Fibroblast of skin of left quadriceps (primary cell): ENCODE data around the gene CD8B.
"Not testable (repeated sequence)": the region's sequence is repeated elsewhere in the genome, so short reads cannot be mapped to it uniquely, and the experiment has no call there.

ENCODE experiments used
- DNase-seq, 2 experiments: peaks; one replicate each; pipeline ENCODE4 v3.0.0-alpha.2; 2013; ENCODE audit warnings: low read depth in 2 of 2

CD8B gene

DNA sequence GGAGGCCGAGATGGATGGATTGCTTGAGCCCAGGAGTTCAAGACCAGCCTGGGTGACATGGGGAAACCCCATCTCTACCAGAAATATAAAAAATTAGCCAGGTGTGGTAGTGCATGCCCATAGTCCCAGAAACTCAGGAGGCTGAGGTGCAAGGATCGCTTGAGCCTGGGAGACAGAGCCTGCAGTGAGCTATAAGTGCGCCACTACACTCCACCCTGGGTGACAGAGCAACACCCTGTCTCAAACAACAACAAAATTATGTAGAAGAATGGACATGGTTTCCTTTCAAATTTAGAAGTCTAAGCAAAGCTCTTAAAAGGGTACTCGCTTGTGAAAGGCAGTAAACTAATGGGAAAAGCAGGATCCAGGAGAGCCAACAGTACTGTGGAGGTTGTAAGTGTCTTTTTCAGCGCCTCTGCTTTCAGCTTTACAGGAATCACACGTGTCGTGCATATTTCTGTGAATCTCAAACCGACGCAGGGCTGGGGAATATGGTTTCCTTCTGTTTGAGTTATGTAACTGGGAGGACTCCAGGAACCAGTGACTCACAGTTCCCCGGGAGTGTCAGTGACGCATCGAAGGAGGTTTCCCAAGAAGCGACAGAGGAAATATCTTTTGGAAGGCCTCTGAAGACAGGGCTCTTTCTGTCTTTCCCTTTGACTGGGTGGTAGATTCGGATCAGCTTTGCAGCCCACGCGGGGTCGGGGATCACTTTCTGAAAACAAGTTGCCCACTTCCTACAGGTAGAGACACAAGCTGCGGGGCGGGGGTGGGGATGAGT lies 24.6 kb downstream of the CD8B start:
- peak; percentile 76 to 77 for DNase-seq

DNA sequence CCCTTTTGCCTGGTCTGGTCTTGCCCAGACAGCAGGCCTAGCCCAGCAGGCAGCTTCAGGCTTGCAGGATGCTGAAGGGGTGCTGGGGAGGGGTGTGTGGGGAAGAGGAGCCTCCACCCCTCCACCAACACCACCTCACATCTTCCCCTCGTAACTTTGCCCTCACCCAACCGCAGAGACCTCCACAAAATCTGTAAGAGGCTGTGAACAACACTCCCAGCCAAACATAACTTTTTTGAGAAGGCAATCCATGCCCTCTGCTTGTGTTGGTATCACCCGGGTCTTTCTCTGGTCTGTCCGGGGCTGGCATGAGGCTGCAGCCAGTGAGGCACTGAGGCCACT lies 26.2 kb downstream of the CD8B start:
- not testable (repeated sequence) for DNase-seq

DNA sequence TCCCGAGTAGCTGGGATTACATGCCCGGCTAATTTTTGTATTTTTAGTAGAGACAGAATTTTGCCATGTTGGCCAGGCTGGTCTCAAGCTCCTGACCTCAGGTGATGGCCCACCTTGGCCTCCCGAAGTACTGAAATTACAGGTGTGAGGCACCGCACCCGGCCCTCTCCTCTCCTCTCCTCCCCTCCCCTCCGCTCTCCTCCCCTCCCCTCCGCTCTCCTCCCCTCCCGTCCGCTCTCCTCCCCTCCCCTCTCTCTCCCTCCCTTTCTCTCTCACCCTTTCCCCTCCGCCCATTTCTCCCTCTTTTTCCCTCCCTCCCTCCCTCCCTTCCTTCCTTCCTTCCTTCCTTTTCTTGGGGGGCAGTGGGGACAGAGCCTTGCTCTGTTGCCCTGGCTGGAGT lies 28.4 kb downstream of the CD8B start:
- no peak for DNase-seq

DNA sequence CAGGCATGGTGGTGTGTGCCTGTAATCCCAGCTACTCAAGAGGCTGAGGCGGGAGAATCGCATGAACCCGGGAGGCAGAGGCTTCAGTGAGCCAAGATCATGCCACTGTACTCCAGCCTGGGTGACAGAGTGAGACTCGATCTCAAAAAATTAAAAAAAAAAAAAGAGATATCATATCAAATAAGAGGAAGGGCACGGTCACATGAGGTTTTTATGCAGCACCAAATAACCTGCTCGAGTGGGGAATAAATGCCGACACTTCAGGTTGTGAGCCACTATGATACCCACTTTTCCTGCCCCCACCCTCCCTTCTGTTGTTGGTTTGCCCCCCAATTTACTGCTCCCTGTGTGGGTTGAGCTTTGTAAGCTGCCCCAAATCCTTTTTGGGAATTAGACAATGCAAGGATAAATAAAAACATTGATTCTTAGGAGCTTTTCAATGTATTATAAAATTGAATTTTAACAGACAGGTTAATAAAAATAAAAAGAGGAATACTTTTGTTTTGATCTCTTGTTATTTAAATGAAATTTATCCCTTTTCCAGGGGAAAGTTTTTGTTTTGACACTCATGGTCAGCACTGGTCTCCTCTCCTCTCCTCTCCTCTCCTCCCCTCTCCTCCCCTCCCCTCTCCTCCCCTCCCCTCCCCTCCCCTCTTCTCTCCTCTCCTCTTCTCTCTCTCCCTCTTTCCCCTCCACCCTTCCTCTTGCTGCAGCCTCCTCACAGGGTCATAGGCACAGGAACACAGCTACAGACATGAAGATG lies 29.2 kb downstream of the CD8B start:
- no peak for DNase-seq

DNA sequence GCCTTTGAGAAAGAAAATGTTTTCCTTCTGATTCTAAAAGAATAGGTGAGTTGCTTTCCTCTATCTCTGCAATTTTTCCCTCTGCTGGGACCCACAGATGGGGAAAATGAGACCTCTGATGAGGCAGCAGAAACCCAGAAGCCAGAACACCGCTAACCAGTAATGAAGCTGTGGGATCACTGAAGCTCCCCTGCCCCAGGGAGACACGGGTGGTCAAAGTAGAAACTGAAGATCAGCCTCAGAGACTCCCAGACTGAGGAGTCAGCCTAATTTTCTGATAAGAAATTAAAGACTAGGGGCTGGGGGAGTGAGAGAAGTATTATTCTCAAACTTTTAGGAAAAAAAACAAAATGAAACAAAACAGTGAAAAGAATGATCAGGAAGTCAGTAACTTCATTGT lies 30.1 kb downstream of the CD8B start:
- no peak for DNase-seq

DNA sequence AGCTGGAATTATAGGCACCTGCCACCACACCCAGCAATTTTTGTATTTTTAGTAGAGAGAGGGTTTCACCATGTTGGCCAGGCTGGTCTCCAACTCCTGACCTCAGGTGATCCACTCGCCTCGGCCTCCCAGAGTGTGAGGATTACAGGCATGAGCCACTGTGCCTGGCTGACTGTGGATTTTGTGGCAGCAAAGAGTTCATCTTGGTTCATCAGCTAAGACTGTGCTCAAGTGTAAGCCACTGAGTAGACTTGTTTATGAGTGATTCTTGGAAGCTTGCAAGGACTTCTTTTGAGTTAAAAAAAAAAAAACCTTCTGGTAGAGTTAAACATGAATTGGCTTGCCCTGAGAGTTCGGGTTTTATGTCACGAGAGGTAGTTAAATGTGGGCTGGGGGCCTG lies 34.7 kb downstream of the CD8B start:
- DNase-seq, result no peak

DNA sequence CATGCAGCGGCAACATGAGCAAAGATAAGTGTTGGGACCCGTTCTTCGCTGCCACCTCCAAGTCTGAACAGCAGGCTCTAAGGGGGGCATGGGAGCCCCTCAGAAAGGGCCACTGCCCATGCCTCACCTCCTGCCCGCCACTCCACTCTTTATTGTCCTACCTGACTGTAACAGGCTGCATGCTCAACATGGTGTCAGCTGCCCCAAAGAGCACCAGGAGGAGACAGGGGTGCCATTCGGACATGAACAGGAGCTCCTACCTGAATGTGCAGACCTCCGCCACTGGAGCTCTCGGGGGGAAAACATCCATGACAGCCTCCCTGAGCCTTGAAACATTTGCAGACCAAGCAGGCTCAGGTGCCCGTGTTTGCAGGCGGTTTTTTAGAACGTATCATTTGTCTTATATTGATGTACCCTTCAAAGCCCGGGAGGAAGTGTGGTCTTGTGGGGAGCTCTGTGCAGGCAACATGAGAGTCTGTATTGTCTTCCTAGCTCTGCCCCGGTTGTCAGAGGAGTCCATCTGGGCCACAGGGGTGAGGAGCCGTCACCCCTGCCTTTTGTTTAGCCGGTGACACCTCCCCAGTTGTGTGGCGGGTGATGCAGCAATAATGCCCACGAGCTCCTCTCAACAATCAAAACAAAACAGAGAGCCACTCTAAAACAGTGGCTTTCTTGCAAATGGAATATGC lies 35.8 kb downstream of the CD8B start:
- no peak for DNase-seq

DNA sequence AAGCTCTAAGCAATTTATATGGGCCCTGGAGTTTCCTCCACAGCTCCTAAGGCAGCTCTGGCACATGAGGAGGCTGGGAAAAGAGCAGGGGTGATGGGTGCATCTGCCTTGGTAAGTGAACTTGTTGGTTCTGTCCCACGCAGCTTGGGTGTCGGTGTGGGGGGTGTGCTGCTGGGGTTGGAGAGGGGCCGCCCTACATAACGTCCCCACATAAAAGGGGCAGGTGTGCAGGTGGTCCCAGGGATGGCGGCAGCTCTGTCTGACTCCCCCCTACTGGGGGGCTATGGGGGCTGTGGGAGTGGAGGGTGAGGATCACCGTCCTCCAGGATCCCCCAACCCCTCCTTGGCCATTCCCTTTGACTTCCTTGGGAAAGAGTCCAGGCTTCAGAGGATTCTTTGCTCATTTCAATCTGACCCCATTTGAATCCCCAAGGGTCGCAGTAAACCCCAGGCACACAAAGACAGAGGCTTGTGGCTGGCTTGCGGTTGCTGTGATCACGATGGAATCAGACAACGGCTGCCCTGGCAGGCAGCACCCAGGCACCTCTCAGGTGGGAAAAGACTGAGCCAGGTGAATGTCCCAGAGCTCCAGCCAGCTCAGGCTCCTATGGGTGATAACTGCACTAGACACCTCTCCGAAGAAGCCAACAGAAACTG lies 36.5 kb downstream of the CD8B start:
- no peak for DNase-seq

DNA sequence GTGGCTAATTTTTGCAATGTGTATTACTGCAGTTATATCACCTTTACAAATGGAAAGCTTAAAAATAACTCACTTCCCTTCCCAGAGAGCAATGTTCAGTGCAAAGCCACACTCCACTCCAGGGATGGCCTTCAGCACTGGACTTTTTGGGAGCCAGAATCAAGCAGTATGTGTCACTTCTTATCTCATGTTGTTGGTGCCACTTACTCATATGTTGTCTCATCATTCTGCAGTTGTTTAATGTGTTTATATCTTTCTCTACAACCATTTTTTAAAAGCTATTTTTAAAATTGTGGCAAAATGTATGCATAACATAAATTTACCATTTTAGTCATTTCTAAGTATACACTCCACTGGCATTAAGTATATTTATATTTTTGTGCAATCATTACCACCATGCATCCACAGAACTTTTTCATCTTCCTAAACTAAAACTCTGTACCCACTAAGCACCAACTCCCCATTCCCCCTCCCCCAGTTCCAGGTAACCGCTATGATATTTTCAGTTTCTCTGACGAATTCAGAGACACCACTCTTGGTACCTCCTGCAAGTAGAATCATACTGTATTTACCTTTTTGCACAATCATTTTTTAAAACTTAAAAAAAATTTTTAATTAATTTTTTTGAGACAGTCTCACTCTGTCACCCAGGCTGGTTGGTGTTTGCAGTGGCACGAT lies 38.9 kb downstream of the CD8B start:
- no peak for DNase-seq

DNA sequence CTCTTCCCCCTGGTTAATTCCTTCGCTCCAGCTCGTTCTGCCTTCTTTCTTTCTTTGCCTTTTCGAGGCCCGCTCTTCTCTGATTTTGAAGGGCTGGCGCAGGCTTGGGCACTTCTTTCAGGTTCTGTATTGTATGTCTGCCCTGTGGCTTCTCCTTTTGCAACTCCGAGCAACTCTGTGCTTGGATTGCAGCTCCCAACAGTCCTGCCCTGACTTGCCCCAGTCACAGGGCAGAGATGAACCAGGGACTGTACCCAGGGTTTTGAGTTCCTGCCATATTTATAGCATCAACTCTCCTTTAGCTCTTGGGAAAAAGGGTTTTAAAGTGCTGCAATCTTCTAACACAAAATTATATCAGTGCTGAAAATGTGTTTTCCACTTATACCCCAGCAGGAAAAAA lies 39.8 kb downstream of the CD8B start:
- DNase-seq, result no peak

DNA sequence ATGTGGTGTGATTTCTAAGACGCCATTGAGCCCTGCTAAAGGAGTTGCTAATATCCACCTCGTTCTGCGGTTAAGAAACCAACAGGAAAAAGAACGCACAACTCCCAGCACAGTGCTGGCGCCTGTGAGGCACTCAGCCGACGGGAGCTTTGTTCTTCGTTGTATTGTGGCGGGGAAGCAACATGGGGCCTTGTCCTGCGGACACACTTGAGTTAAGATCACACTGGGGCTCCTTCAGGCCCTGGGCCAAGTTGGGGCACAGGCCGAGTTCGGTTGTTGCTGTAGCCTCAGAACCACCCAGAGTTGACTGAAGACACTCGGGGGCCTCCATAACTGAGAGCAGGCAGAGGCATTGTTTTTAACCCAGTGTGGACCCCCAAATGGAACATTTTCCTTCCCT lies 40.4 kb downstream of the CD8B start:
- DNase-seq, result no peak

DNA sequence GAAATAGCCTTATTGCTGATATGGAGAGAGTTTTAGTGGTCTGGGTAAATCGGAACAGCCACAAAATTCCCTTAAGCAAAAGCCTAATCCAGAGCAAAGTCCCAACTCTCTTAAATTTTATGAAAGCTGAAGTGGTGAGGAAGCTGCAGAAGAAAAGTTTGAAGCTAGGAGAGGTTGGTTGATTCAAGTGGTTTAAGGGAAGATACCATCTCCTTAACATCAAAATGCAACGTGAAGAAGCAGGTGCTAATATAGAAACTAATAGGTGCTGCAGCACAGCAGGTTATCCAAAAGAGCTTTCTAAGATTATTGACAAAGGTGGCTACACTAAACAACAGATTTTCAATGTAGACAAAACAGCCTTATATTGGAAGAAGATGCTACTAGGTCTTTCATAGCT lies 42.7 kb downstream of the CD8B start:
- DNase-seq, result no peak

DNA sequence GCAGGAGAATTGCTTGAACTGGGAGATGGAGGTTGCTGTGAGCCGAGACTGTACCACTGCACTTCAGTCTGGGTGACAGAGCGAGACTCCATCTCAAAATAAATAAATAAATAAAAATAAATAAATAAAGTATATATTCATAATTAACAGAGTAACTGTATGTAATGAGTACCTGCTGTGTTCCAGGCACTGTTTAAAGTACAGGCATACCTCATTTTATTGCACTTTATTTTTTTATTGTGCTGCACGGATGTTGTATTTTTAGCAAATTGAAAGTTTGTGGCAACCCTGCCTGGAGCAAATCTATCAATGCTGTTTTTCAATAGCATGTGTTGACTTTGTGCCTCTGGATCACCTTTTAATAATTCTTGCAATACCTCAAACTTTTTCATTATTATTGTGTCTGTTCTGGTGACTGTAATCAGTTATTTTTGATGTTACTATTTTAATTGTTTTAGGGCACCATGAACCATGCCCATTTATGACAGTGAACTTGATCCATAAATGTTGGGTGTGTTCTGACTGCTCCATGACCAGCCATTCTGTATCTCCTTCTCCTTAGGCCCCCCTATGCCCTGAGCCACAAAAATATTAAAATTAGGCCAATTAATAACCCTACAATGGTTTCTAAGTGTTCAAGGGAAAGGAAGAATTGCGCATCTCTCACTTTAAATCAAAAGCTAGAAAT lies 43.4 kb downstream of the CD8B start:
- no peak for DNase-seq

DNA sequence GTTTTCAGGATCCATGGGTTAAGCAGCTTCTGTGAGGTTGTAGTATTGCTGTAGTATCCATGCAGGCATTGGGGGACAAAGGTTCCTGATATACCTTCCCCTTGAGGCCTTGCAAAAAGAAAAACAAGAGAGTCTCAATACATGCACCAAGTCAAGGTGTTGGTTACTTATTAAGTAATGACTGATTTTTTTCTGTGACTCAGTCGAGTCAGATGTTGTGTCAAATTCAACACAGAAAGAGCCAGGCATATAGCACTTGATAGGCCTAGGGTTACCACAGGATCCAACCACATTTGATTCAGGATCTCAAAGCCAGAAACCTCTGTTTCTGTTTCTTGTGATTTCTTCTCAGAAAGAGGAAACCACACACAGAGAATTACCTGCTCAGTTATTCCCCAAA lies 46.1 kb downstream of the CD8B start:
- no peak for DNase-seq

DNA sequence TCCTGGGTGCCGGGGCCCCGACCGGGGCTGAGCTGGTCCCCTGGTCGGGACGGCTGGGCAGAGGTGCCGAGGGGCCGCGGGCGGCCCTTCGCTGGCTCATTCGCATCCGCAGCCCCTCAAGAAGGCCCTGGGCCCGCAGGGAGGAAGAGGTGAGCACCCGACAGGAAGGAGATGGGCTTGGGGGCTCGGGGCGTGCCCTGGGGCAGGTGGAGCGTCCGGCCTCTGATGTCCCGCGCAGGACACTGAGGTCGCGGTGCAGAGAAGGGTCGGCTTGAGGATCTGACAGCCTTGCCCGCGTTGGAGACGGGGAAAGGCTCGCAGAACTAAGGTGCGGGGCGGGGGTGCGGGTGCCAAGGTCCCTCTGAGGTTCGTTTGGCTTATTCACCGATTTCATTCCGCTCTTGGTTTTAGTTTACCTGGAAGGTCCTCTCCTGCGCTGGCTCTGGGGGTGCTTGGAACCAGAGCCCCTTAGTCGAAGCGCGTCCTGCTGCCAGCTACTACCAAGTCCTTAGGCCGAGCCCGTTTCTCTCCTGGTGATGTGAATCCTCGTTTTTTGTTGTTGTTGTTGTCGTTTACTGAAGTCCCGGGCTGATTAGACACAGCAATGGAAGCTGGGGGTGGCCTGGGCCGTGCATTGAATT lies 52.1 kb downstream of the CD8B start:
- DNase-seq, result no peak

DNA sequence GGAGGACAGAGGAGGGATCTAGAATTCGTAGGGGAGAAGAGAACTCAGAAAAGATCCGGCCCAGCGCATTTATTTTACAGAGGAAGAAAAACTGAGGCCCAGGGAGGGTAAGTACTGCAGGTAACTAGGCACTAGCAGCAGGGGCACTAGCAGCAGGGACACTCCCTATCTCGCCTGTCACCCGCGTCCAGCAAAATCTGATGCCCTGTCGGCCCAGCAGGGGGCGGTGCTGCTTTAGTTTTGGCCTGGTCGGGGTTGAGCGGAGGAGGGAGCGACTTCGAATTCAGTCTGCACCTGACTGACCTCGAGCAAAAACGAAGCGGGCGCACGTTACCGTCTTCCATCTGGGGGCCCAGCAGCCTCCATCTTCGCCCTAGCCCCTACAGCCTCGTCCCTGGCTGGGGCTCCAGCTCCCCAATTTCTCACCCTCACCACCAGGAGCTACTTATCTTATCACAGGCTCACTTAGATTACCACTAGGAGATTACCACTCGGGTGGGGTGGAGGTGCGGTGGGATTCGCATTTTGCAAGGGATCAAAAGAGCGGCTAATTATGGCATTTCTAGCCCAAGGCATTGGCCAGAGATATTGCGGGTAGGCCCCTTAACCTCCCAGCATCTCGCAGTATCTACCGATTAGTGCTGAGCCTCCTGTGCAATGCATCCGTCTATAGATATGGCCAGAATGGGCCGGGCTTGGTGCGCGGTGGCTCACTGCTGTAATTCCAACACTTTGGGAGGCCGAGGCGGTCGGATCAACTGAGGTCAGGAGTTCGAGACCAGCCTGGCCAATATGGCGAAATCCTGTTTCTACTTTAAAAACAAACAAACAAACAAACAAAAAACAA lies 53.1 kb downstream of the CD8B start:
- peak; percentile 39 to 50 for DNase-seq

DNA sequence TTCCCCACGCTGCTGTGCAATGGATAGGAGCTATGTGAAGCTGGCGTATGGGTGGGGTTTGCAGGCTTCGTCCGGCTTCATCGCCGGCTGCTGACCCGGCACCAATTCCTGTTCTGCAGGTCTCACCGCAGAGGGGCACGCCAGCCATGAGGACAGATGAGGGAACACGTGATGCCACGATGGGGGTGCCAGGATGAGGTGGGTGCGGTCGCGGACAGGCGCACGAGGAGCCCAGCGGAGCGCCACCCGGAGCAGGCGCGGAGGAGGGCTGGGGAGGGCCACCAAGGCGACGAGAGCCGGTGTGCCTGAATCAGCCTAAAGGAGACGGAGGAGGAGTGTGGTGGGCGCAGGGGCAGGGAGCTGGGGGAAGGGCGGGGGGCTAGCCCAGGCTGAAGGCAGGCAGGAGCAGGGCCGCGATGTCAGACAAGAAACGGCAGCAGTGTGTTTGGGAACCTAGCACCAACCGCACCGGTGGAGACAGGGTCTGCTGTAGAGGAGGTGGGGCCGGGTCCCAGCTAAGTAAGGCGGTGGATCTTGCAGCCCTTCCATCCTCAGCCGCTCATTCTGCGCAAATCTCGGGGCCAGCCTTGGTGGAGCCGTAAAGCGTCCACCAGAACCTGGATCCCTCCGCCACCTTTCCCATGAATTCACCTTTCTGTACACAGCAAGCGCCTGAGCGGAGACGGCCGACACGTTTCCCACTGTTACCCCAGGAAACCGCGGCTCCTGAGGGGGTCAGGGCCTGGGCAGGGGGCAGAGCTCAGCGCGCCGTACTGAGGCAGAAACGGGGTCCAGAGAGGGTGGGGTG lies 54.0 kb downstream of the CD8B start:
- no peak for DNase-seq

DNA sequence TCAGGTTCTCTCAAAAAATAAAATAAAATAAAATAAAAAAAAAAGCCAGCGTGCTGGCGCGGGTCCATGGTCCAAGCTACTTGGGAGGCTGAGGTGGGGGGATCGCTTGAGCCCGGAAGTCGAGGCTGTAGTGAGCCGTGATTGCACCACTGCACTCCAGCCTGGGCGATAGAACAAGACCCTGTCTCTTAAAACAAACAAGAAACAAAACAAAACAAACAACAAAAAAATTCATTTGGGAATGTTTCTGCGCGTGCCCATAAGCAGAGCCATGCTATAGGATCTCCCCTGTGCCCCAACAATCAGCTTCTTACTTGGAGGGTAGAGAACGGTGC lies 54.6 kb downstream of the CD8B start:
- DNase-seq, result no peak
